PC-9 (cell line): ENCODE results near the gene C3.

ENCODE experiments used
- EZH2 ChIP-seq: fragments of 200-600 bp; sonication (generic); IDR thresholded peaks from 2 replicates; pipeline ENCODE4 v1.8.0; 2017; ENCODE audit warnings: antibody characterized with exemption, low read depth
- TF ChIP-seq, protein P1 (sequence below): fragments of 200-600 bp; sonication (generic); conservative IDR thresholded peaks from 2 replicates; pipeline ENCODE4 v1.6.1; 2017; ENCODE audit warnings: mixed run types, antibody characterized with exemption, mild to moderate bottlenecking, moderate library complexity

- TF ChIP-seq EZH2 = no peak
- TF ChIP-seq, protein P1, sequence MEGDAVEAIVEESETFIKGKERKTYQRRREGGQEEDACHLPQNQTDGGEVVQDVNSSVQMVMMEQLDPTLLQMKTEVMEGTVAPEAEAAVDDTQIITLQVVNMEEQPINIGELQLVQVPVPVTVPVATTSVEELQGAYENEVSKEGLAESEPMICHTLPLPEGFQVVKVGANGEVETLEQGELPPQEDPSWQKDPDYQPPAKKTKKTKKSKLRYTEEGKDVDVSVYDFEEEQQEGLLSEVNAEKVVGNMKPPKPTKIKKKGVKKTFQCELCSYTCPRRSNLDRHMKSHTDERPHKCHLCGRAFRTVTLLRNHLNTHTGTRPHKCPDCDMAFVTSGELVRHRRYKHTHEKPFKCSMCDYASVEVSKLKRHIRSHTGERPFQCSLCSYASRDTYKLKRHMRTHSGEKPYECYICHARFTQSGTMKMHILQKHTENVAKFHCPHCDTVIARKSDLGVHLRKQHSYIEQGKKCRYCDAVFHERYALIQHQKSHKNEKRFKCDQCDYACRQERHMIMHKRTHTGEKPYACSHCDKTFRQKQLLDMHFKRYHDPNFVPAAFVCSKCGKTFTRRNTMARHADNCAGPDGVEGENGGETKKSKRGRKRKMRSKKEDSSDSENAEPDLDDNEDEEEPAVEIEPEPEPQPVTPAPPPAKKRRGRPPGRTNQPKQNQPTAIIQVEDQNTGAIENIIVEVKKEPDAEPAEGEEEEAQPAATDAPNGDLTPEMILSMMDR = no peak
These were observed 12.8 kb downstream of the C3 start for GRCh38 chr19:6707658-6708018.
